A549 (cell line): ENCODE measurements around the gene FMC1. TPM values are rescaled to one million over a fixed set of nuclear protein-coding genes. Genes with fewer than 3 reads are reported as not detected.

Experiments used
- ATAC-seq, 2 experiments: fragments of 200-7000 bp in 1 of 2; fragments of >200 bp in 1 of 2; cut with Nextera tagmentation in 1 of 2; cut with Tn5 transposase in 1 of 2; 3 replicates each; pipeline versions ENCODE4 v1.8.0 to v1.9.1; 2018 to 2020; ENCODE audit warnings: mild to moderate bottlenecking in 1 of 2, moderate library complexity in 1 of 2
- CTCF ChIA-PET: fragments of 300-600 bp; sonication (Branson Sonifier 250); formaldehyde crosslinking; extraction: SDS; loops from one replicate; lab custom pipeline; 2021; ENCODE audit warnings: antibody characterized with exemption, inconsistent platforms; lab: Yijun Ruan, JAX
- POLR2A ChIA-PET: fragments of 350-600 bp; formaldehyde crosslinking; extraction: SDS; loops from one replicate; lab custom pipeline; 2021; ENCODE audit warnings: antibody characterized with exemption, inconsistent platforms; lab: Yijun Ruan, JAX
- DNase-seq, 2 experiments: peaks; one replicate each; pipeline versions ENCODE4 v3.0.0 to v3.0.0-alpha.2; 2011 to 2016; ENCODE audit warnings: low read depth in 1 of 2, low spot score in 1 of 2
- FAIRE-seq: peaks from 2 replicates; lab custom pipeline; 2011; peaks lifted over from hg19 to GRCh38; lab: Jason Lieb, UNC
- H3K27ac ChIP-seq, 2 experiments: fragments of >200 bp; sonication (Bioruptor Twin); formaldehyde crosslinking; 3 replicates each; pipeline ENCODE4 v1.5.1; 2016 to 2017
- H3K4me1 ChIP-seq: fragments of >200 bp; sonication (Bioruptor Twin); formaldehyde crosslinking; 3 replicates; pipeline ENCODE4 v1.6.1; 2016
- H3K4me2 ChIP-seq: fragments of >200 bp; sonication (Bioruptor Twin); formaldehyde crosslinking; 3 replicates; pipeline ENCODE4 v1.6.1; 2016
- H3K4me3 ChIP-seq: fragments of >200 bp; sonication (Bioruptor Twin); formaldehyde crosslinking; 3 replicates; pipeline ENCODE4 v1.5.1; 2016
- H3K9me3 ChIP-seq: fragments of >200 bp; sonication (Bioruptor Twin); formaldehyde crosslinking; 3 replicates; pipeline ENCODE4 v1.6.1; 2016
- FOSL2 ChIP-seq, 2 experiments: fragments of 450-650 bp in 1 of 2; fragments of >200 bp in 1 of 2; sonication (Bioruptor Twin) in 1 of 2; formaldehyde crosslinking; IDR thresholded peaks; 2 replicates each; pipeline versions ENCODE4 v1.5.0 to v1.6.1; 2016 to 2020; ENCODE audit warnings: mild to moderate bottlenecking in 1 of 2, moderate library complexity in 1 of 2
- HOXB13 ChIP-seq: fragments of 250-450 bp; sonication (Bioruptor Pico); IDR thresholded peaks from 2 replicates; pipeline ENCODE4 v1.5.0; 2020; ENCODE audit warnings: low read depth, mild to moderate bottlenecking, moderate library complexity
- JUNB ChIP-seq: fragments of >200 bp; sonication (Bioruptor Twin); formaldehyde crosslinking; IDR thresholded peaks from 2 replicates; pipeline ENCODE4 v1.6.1; 2016
- KDM1A ChIP-seq: fragments of 200-600 bp; sonication (generic); IDR thresholded peaks from 2 replicates; pipeline ENCODE4 v1.6.1; 2016; ENCODE audit warnings: low read depth, mild to moderate bottlenecking
- MYC ChIP-seq: IDR thresholded peaks from 2 replicates; pipeline ENCODE4 v1.6.1; 2012; ENCODE audit warnings: mild to moderate bottlenecking, inconsistent platforms, low read length, improper control_type of control experiment, borderline replicate concordance
- NPAS2 ChIP-seq: fragments of 250-450 bp; sonication (Bioruptor Pico); IDR thresholded peaks from 2 replicates; pipeline ENCODE4 v1.8.0; 2022; ENCODE audit warnings: mild to moderate bottlenecking, moderate library complexity, borderline replicate concordance
- RNF2 ChIP-seq: fragments of 200-600 bp; sonication (generic); IDR thresholded peaks from 2 replicates; pipeline ENCODE4 v1.6.1; 2016; ENCODE audit warnings: low read depth, mild to moderate bottlenecking, antibody characterized with exemption, moderate library complexity, borderline replicate concordance
- TFCP2L1 ChIP-seq: fragments of 250-450 bp; sonication (Bioruptor Pico); IDR thresholded peaks from 2 replicates; pipeline ENCODE4 v1.5.0; 2021; ENCODE audit warnings: mild to moderate bottlenecking
- TP53 ChIP-seq: fragments of 250-450 bp; sonication (Bioruptor Pico); IDR thresholded peaks from 2 replicates; pipeline ENCODE4 v1.5.0; 2021; ENCODE audit warnings: mild to moderate bottlenecking, moderate library complexity
- WGBS: methylation state at CpG from one replicate; pipeline ENCODE4 v1.1.6; 2017; ENCODE audit errors: missing lambda C conversion rate; 5-methylcytosine and 5-hydroxymethylcytosine counted together
- polyA plus RNA-seq, 4 experiments: library from polyadenylated mRNA; depleted of rRNA in 3 of 4; stranded (reverse); fragments of >200 nt; fragmentation: RNase III in 1 of 4; extraction: RNeasy Plus Mini Kit Qiagen cat#74134 plus additional on column Dnase treatment in 1 of 4; gene quantifications; 2 replicates in 3 of 4; 3 replicates in 1 of 4; pipeline ENCODE4 v1.2.3, GENCODE V29; 2011 to 2017
- TF ChIP-seq, protein P1 (sequence below): fragments of >200 bp; sonication (Bioruptor Twin); formaldehyde crosslinking; IDR thresholded peaks from 3 replicates; pipeline ENCODE4 v1.5.1; 2016
- TF ChIP-seq, protein P2 (sequence below): fragments of 250-450 bp; sonication (Bioruptor Pico); IDR thresholded peaks from 2 replicates; pipeline ENCODE4 v1.5.0; 2020; ENCODE audit warnings: low read depth, mild to moderate bottlenecking, moderate library complexity
- TF ChIP-seq, protein P3 (sequence below): fragments of >200 bp; sonication (Bioruptor Twin); formaldehyde crosslinking; IDR thresholded peaks from 2 replicates; pipeline ENCODE4 v1.6.1; 2016
- TF ChIP-seq, protein P4 (sequence below): fragments of 200-600 bp; sonication (generic); IDR thresholded peaks from 2 replicates; pipeline ENCODE4 v1.6.1; 2016; ENCODE audit warnings: antibody characterized with exemption, mild to moderate bottlenecking, moderate library complexity

The FMC1 gene
- polyA plus RNA-seq, 2 of the 4 experiments (the other 2 are of a cell fraction) = 20.5 to 21.1 TPM

DNA sequence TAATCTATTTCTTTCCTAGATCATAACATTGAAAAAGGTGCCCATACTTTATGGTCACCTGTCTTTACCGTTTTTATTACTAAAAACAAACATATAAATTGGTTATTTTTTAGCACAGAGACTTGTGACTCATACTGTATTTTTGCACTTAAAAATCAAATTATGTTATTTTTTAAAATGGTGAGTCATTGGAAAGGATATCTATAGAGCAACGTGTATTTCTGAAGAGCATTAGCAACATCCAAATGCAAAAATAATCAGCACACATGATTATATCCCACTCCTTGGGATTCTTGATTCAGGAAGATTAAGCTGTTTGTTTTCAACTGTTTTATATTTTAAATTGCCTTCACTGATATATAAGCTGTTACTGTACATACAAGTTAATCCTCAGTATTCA, 40.7 kb upstream of the FMC1 start:
- TF ChIP-seq FOSL2 (IDR thresholded peaks at IDR 0.05) (no peak), FOSL2 (CRISPR knock-in tag; IDR thresholded peaks at IDR 0.05) (peak; percentile 42; the same call in 1 of the 2 replicates), KDM1A (no peak)
- CTCF ChIA-PET = no interaction called here
- Histone ChIP-seq H3K4me2 (no peak overlapping the region), H3K9me3 (no peaks in the 10 kb centered on the region), H3K27ac (no peak overlapping the region), H3K4me3 (no peak overlapping the region), H3K4me1 (peaks cover 20% of the 10 kb centered on the region)
- FAIRE-seq (no peak), ATAC-seq (no peak), DNase-seq (no peak)
- 42% methylated on average over 2 of the region's 2 CpGs for WGBS
- POLR2A ChIA-PET = no interaction called here

DNA sequence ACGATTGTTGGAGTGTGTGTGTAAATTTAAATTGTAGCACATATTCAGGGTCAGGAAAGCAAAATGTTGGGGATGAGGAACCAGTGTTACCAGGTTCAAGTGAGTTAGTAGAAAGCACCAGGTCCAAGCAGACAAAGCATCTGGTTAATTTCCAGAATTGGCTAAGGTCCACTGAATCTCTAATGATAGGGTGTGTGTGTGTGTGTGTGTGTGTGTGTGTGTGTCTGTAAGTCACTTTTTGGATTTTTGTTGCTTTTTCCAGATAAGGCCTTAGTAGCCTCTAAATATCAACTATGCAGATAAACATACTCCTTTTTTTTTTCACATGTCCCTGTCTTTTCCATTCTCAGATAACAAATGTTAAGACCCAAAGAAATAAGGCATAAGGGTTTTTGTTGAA, 36.6 kb upstream of the FMC1 start:
- Histone ChIP-seq H3K27ac (no peak overlapping the region), H3K4me1 (peaks cover 5% of the 10 kb centered on the region), H3K4me3 (no peak overlapping the region), H3K9me3 (no peaks in the 10 kb centered on the region), H3K4me2 (no peak overlapping the region)
- POLR2A ChIA-PET = no interaction called here
- ATAC-seq = no peak
- DNase-seq = no peak
- WGBS = 85% methylated on average over 1 of the region's 1 CpG
- TF ChIP-seq, protein P1, sequence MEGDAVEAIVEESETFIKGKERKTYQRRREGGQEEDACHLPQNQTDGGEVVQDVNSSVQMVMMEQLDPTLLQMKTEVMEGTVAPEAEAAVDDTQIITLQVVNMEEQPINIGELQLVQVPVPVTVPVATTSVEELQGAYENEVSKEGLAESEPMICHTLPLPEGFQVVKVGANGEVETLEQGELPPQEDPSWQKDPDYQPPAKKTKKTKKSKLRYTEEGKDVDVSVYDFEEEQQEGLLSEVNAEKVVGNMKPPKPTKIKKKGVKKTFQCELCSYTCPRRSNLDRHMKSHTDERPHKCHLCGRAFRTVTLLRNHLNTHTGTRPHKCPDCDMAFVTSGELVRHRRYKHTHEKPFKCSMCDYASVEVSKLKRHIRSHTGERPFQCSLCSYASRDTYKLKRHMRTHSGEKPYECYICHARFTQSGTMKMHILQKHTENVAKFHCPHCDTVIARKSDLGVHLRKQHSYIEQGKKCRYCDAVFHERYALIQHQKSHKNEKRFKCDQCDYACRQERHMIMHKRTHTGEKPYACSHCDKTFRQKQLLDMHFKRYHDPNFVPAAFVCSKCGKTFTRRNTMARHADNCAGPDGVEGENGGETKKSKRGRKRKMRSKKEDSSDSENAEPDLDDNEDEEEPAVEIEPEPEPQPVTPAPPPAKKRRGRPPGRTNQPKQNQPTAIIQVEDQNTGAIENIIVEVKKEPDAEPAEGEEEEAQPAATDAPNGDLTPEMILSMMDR = no peak
- CTCF ChIA-PET = no interaction called here
- no peak for FAIRE-seq

DNA sequence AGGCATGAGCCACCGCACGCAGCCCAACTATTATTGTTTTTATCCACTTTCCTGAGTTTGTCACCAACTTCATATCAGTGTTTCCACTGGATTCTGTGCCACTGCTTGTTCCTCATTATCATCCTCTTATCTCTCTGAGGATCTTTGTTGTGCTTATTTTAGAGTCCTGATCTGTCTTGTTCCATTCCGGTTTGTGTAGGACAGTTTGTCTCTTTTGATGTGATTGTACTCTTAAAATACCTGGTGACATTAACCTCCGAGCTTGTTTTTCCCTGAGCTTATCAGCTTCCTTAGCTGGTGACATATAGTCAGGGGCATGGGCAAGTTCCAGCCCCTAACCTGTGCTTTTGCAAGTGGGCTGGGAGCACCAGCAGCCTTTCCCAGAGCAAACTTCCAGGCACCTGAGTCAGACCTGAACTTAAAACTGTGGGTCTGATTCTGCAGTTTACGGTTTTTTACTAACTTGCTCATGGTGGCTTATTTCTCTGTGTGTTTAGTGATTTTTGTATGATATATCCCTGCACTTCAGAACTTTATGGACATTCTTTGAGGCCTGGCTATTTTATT, 23.1 kb upstream of the FMC1 start:
- Histone ChIP-seq H3K27ac (no peak overlapping the region), H3K4me2 (no peak overlapping the region), H3K4me1 (no peaks in the 10 kb centered on the region), H3K4me3 (no peak overlapping the region), H3K9me3 (no peaks in the 10 kb centered on the region)
- no peak for TF ChIP-seq MYC
- TF ChIP-seq, protein P1 = no peak
- no peak for TF ChIP-seq JUNB
- TF ChIP-seq TP53 (CRISPR knock-in tag) = no peak
- TF ChIP-seq HOXB13 = no peak
- TF ChIP-seq, protein P2, sequence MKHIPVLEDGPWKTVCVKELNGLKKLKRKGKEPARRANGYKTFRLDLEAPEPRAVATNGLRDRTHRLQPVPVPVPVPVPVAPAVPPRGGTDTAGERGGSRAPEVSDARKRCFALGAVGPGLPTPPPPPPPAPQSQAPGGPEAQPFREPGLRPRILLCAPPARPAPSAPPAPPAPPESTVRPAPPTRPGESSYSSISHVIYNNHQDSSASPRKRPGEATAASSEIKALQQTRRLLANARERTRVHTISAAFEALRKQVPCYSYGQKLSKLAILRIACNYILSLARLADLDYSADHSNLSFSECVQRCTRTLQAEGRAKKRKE (CRISPR knock-in tag) = no peak
- TF ChIP-seq, protein P3, sequence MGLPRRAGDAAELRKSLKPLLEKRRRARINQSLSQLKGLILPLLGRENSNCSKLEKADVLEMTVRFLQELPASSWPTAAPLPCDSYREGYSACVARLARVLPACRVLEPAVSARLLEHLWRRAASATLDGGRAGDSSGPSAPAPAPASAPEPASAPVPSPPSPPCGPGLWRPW = no peak
- TF ChIP-seq FOSL2 (IDR thresholded peaks at IDR 0.05) = no peak
- TF ChIP-seq FOSL2 (CRISPR knock-in tag; IDR thresholded peaks at IDR 0.05) = no peak
- TF ChIP-seq RNF2 = no peak
- TF ChIP-seq TFCP2L1 (CRISPR knock-in tag) = no peak
- TF ChIP-seq, protein P4, sequence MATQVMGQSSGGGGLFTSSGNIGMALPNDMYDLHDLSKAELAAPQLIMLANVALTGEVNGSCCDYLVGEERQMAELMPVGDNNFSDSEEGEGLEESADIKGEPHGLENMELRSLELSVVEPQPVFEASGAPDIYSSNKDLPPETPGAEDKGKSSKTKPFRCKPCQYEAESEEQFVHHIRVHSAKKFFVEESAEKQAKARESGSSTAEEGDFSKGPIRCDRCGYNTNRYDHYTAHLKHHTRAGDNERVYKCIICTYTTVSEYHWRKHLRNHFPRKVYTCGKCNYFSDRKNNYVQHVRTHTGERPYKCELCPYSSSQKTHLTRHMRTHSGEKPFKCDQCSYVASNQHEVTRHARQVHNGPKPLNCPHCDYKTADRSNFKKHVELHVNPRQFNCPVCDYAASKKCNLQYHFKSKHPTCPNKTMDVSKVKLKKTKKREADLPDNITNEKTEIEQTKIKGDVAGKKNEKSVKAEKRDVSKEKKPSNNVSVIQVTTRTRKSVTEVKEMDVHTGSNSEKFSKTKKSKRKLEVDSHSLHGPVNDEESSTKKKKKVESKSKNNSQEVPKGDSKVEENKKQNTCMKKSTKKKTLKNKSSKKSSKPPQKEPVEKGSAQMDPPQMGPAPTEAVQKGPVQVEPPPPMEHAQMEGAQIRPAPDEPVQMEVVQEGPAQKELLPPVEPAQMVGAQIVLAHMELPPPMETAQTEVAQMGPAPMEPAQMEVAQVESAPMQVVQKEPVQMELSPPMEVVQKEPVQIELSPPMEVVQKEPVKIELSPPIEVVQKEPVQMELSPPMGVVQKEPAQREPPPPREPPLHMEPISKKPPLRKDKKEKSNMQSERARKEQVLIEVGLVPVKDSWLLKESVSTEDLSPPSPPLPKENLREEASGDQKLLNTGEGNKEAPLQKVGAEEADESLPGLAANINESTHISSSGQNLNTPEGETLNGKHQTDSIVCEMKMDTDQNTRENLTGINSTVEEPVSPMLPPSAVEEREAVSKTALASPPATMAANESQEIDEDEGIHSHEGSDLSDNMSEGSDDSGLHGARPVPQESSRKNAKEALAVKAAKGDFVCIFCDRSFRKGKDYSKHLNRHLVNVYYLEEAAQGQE = no peak
- no peak for TF ChIP-seq NPAS2 (CRISPR knock-in tag)
- ChIA-PET CTCF (interaction anchor here (1.4 kb wide), 1 partner anchor 22 kb away, joined by 3 read pairs; no protein-coding TSS in a partner anchor), POLR2A (no interaction called here)
- FAIRE-seq = no peak
- no peak for ATAC-seq
- DNase-seq = no peak
- 92% methylated on average over 5 of the region's 5 CpGs for WGBS
